ENCODE results near the gene DAZL. TPM values are rescaled to one million over a fixed set of nuclear protein-coding genes. Genes with fewer than 3 reads are reported as not detected.

DAZL gene
- polyA plus RNA-seq, 1 of the 3 experiments (the other 2 are of a cell fraction) = not detected

GRCh38 chr3:16554126-16554525 is 51.1 kb downstream of the DAZL start:
- Histone ChIP-seq H3F3A (replicated peaks; ENCODE audit: insufficient read depth) (no peaks in the 10 kb centered on the region), H4K20me1 (ENCODE audit: insufficient read depth) (no peaks in the 10 kb centered on the region), H3K4me2 (no peak overlapping the region), H3K79me2 (ENCODE audit: insufficient read depth) (no peaks in the 10 kb centered on the region), H3K4me3 (ENCODE audit: low read depth in 2 of 2, low read length in 1 of 2) (no peak overlapping the region), H3K27ac (ENCODE audit: low read depth in 2 of 2, low read length in 1 of 2) (no peak overlapping the region), H3K9ac (no peak overlapping the region), H2AFZ (ENCODE audit: low read depth) (no peak overlapping the region), H3K9me2 (no peaks in the 10 kb centered on the region), H3K27me3 (ENCODE audit: insufficient read depth) (no peaks in the 10 kb centered on the region), H3K9me3 (no peaks in the 10 kb centered on the region), H3K36me3 (replicated peaks in 1 of 2; ENCODE audit: control insufficient read depth in 1 of 2, insufficient read depth in 2 of 2, low read length in 1 of 2) (no peaks in the 10 kb centered on the region), H3K4me1 (ENCODE audit: control insufficient read depth in 1 of 2, insufficient read depth in 2 of 2, low read depth in 1 of 2, low read length in 1 of 2) (peaks cover 0 to 7% of the 10 kb centered on the region in 2 experiments; a peak in 2 of 4 replicates)
- ChIA-PET CTCF (interaction anchor here (0.6 to 4.1 kb wide), 2 partner anchors 38 to 264 kb away, joined by 3 to 26 read pairs; no protein-coding TSS in a partner anchor), POLR2A (no interaction called here)
- WGBS (ENCODE audit: low lambda C conversion rate) = 68% methylated on average over 4 of the region's 4 CpGs
- DNase-seq = no peak
- TF ChIP-seq, protein P1, sequence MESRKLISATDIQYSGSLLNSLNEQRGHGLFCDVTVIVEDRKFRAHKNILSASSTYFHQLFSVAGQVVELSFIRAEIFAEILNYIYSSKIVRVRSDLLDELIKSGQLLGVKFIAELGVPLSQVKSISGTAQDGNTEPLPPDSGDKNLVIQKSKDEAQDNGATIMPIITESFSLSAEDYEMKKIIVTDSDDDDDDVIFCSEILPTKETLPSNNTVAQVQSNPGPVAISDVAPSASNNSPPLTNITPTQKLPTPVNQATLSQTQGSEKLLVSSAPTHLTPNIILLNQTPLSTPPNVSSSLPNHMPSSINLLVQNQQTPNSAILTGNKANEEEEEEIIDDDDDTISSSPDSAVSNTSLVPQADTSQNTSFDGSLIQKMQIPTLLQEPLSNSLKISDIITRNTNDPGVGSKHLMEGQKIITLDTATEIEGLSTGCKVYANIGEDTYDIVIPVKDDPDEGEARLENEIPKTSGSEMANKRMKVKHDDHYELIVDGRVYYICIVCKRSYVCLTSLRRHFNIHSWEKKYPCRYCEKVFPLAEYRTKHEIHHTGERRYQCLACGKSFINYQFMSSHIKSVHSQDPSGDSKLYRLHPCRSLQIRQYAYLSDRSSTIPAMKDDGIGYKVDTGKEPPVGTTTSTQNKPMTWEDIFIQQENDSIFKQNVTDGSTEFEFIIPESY (IDR thresholded peaks at IDR 0.05; ENCODE audit: borderline replicate concordance, low read depth) = no peak
- TF ChIP-seq RXRA (IDR thresholded peaks at IDR 0.05; ENCODE audit: borderline replicate concordance, low read depth) = no peak
- TF ChIP-seq RAD21 (IDR thresholded peaks at IDR 0.05; ENCODE audit: low read length) = no peak
- TF ChIP-seq, protein P2, sequence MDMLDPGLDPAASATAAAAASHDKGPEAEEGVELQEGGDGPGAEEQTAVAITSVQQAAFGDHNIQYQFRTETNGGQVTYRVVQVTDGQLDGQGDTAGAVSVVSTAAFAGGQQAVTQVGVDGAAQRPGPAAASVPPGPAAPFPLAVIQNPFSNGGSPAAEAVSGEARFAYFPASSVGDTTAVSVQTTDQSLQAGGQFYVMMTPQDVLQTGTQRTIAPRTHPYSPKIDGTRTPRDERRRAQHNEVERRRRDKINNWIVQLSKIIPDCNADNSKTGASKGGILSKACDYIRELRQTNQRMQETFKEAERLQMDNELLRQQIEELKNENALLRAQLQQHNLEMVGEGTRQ (IDR thresholded peaks at IDR 0.05; ENCODE audit: borderline replicate concordance, low read depth, low read length) = no peak
- no peak for TF ChIP-seq CHD2 (IDR thresholded peaks at IDR 0.05; ENCODE audit: low read length, partially characterized antibody)
- TF ChIP-seq NRF1 (IDR thresholded peaks at IDR 0.05; ENCODE audit: low read depth, low read length) = no peak
- TF ChIP-seq ELF1 (IDR thresholded peaks at IDR 0.05) = no peak
- TF ChIP-seq RFX5 (IDR thresholded peaks at IDR 0.05; ENCODE audit: low read length) = no peak
- TF ChIP-seq FOXM1 (IDR thresholded peaks at IDR 0.05; ENCODE audit: low read depth) = no peak
- TF ChIP-seq NFIC (IDR thresholded peaks at IDR 0.05; ENCODE audit: borderline replicate concordance) = no peak
- no peak for TF ChIP-seq YY1 (IDR thresholded peaks at IDR 0.05; ENCODE audit: low read depth)
- no peak for TF ChIP-seq TCF12 (IDR thresholded peaks at IDR 0.05)
- TF ChIP-seq GABPA (IDR thresholded peaks at IDR 0.05; ENCODE audit: low read depth) = no peak
- no peak for TF ChIP-seq MXI1 (IDR thresholded peaks at IDR 0.05; ENCODE audit: low read depth, low read length)

DNA sequence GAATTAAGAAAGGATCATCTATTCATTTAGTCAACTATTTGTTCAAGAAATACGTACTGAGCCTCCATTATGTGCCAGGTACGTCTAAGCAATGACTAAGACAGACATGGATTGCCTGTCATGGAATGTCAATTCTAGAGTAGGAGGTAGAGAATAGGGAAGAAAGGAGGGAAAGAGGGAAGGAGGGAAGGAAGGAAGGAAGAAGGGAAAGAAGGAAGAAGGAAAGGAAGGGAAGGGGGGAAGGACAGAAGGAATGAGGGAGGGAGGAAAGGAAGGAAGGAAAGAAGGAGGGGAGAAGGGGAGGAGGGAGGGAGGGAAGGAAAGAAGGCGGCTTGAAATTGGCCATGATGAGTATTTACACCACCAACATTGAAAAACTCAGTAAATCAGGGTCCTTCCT is 52.5 kb downstream of the DAZL start:
- no peak overlapping the region for H3K4me2 ChIP-seq
- no peak for TF ChIP-seq RFX5 (IDR thresholded peaks at IDR 0.05; ENCODE audit: low read length)
- no peak for TF ChIP-seq FOXJ3 (CRISPR knock-in tag; IDR thresholded peaks at IDR 0.05)
- TF ChIP-seq, protein P3, sequence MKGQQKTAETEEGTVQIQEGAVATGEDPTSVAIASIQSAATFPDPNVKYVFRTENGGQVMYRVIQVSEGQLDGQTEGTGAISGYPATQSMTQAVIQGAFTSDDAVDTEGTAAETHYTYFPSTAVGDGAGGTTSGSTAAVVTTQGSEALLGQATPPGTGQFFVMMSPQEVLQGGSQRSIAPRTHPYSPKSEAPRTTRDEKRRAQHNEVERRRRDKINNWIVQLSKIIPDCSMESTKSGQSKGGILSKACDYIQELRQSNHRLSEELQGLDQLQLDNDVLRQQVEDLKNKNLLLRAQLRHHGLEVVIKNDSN (IDR thresholded peaks at IDR 0.05; ENCODE audit: borderline replicate concordance, low read depth) = no peak
- TF ChIP-seq, protein P4, sequence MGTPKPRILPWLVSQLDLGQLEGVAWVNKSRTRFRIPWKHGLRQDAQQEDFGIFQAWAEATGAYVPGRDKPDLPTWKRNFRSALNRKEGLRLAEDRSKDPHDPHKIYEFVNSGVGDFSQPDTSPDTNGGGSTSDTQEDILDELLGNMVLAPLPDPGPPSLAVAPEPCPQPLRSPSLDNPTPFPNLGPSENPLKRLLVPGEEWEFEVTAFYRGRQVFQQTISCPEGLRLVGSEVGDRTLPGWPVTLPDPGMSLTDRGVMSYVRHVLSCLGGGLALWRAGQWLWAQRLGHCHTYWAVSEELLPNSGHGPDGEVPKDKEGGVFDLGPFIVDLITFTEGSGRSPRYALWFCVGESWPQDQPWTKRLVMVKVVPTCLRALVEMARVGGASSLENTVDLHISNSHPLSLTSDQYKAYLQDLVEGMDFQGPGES (IDR thresholded peaks at IDR 0.05; ENCODE audit: low read depth, low read length) = no peak
- no peak for TF ChIP-seq TAF1 (IDR thresholded peaks at IDR 0.05; ENCODE audit: borderline replicate concordance, low read depth, low read length)
- no peak for TF ChIP-seq FOXM1 (IDR thresholded peaks at IDR 0.05; ENCODE audit: low read depth)
- no peak for TF ChIP-seq CHD2 (IDR thresholded peaks at IDR 0.05; ENCODE audit: low read length, partially characterized antibody)
- no peak for TF ChIP-seq NRF1 (IDR thresholded peaks at IDR 0.05; ENCODE audit: low read depth, low read length)
- TF ChIP-seq PBX3 (IDR thresholded peaks at IDR 0.05) = no peak

More for the DNA sequence above, 52.5 kb downstream of the DAZL start:
- Histone ChIP-seq H3F3A (replicated peaks; ENCODE audit: insufficient read depth) (no peaks in the 10 kb centered on the region), H3K4me3 (ENCODE audit: low read depth in 2 of 2, low read length in 1 of 2) (no peak overlapping the region), H3K36me3 (replicated peaks in 1 of 2; ENCODE audit: control insufficient read depth in 1 of 2, insufficient read depth in 2 of 2, low read length in 1 of 2) (no peaks in the 10 kb centered on the region), H3K9me3 (no peaks in the 10 kb centered on the region), H3K27ac (ENCODE audit: low read depth in 2 of 2, low read length in 1 of 2) (no peak overlapping the region), H3K4me1 (ENCODE audit: control insufficient read depth in 1 of 2, insufficient read depth in 2 of 2, low read depth in 1 of 2, low read length in 1 of 2) (peaks cover 0 to 7% of the 10 kb centered on the region in 2 experiments; a peak in 2 of 4 replicates), H4K20me1 (ENCODE audit: insufficient read depth) (no peaks in the 10 kb centered on the region), H3K9ac (no peak overlapping the region), H3K9me2 (no peaks in the 10 kb centered on the region), H2AFZ (ENCODE audit: low read depth) (no peak overlapping the region), H3K79me2 (ENCODE audit: insufficient read depth) (no peaks in the 10 kb centered on the region), H3K27me3 (ENCODE audit: insufficient read depth) (no peaks in the 10 kb centered on the region)
- ChIA-PET CTCF (interaction anchor here (0.7 to 4.1 kb wide), 3 partner anchors 257 to 263 kb away, joined by 4 to 88 read pairs (median 26); no protein-coding TSS in a partner anchor), POLR2A (no interaction called here)
- DNase-seq = no peak
- WGBS (ENCODE audit: low lambda C conversion rate) = 66% methylated on average over 3 of the region's 3 CpGs

All from SK-N-SH (cell line).